GM19023 (cell line): ENCODE measurements around the gene IMMP2L.

Experiments
- ATAC-seq: cut with Tn5 transposase; IDR thresholded peaks from one replicate; pipeline ENCODE4 v1.9.1; 2021; ENCODE audit warnings: mild to moderate bottlenecking, moderate library complexity; ENCODE audit not compliant: unreplicated experiment

IMMP2L gene

GRCh38 chr7:111229181-111229740 is 333.0 kb downstream of the IMMP2L start:
- no peak for ATAC-seq

GRCh38 chr7:111228437-111228836 is 333.9 kb downstream of the IMMP2L start:
- ATAC-seq: no peak

- no peak for ATAC-seq
Observed at GRCh38 chr7:111226800-111227199, 335.5 kb downstream of the IMMP2L start.

GRCh38 chr7:111224354-111225231 is 337.7 kb downstream of the IMMP2L start:
- no peak for ATAC-seq

GRCh38 chr7:111223802-111224253 is 338.5 kb downstream of the IMMP2L start:
- no peak for ATAC-seq

- no peak for ATAC-seq
Observed at GRCh38 chr7:111215550-111215949, 346.7 kb downstream of the IMMP2L start.

- ATAC-seq: no peak
Observed at GRCh38 chr7:111212857-111213523, 349.3 kb downstream of the IMMP2L start.

- ATAC-seq: no peak
Observed at GRCh38 chr7:111210996-111211395, 351.3 kb downstream of the IMMP2L start.

GRCh38 chr7:111210043-111210442 is 352.2 kb downstream of the IMMP2L start:
- no peak for ATAC-seq

GRCh38 chr7:111205251-111205650 is 357.0 kb downstream of the IMMP2L start:
- ATAC-seq: no peak

GRCh38 chr7:111202321-111202720 is 360.0 kb downstream of the IMMP2L start:
- no peak for ATAC-seq

- ATAC-seq: no peak
Observed at GRCh38 chr7:111199643-111200042, 362.6 kb downstream of the IMMP2L start.

- ATAC-seq: no peak
Observed at GRCh38 chr7:111198255-111198654, 364.0 kb downstream of the IMMP2L start.

- no peak for ATAC-seq
Observed at GRCh38 chr7:111196655-111197054, 365.6 kb downstream of the IMMP2L start.

- no peak for ATAC-seq
Observed at GRCh38 chr7:111192614-111193413, 369.5 kb downstream of the IMMP2L start.

GRCh38 chr7:111190804-111191203 is 371.5 kb downstream of the IMMP2L start:
- ATAC-seq: no peak

- ATAC-seq: no peak
Observed at GRCh38 chr7:111184987-111185386, 377.3 kb downstream of the IMMP2L start.

GRCh38 chr7:111183321-111183720 is 379.0 kb downstream of the IMMP2L start:
- no peak for ATAC-seq

GRCh38 chr7:111180338-111180737 is 382.0 kb downstream of the IMMP2L start:
- no peak for ATAC-seq

GRCh38 chr7:111175908-111176441 is 386.3 kb downstream of the IMMP2L start:
- ATAC-seq: no peak

- no peak for ATAC-seq
Observed at GRCh38 chr7:111174510-111174909, 387.8 kb downstream of the IMMP2L start.
